ENCODE measurements around the gene SPSB3. TPM values are rescaled to one million over a fixed set of nuclear protein-coding genes. Genes with fewer than 3 reads are reported as not detected.

SPSB3 gene
- total RNA-seq, 4 donors from 2014 or later, result 52.2 to 87.3 (median 68.5) TPM

DNA sequence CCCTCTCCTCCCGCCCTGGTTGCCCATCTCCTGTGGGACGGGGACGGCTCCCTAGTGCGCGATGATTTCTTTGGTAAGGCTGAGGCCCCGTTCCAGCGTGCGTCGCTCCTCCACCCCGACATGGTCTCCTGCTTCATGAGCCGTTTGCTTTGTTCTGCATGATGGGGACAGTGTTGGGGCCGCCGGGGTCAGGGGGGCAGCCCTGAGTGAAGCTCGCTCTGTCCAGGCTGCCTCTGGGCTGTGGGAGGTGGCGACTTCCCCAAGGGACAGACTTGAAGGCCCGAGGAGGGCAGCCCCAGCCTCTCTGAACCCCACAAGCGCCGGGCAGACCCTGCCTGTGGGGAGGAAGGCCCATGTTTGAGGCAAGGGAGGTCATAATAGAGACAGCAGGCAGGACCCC is 23.4 kb downstream of the SPSB3 start:
- Histone ChIP-seq H3K27me3 (no peaks in the 10 kb centered on the region), H3K27ac (no peak overlapping the region), H3K4me3 (replicated peaks in 1 of 3) (no peak overlapping the region), H3K36me3 (peaks cover 19 to 32% of the 10 kb centered on the region in 2 donors), H3K4me1 (no peaks in the 10 kb centered on the region), H3K9me3 (no peaks in the 10 kb centered on the region)
- DNase-seq, result no peak
- intact Hi-C loops (cut with DNase I), result no loop called here
- WGBS, 2 donors, result 94 to 96% methylated on average over 10 to 18 of the region's 18 CpGs
- TF ChIP-seq POLR2A (IDR thresholded peaks at IDR 0.05), result no peak
- TF ChIP-seq, protein P1, sequence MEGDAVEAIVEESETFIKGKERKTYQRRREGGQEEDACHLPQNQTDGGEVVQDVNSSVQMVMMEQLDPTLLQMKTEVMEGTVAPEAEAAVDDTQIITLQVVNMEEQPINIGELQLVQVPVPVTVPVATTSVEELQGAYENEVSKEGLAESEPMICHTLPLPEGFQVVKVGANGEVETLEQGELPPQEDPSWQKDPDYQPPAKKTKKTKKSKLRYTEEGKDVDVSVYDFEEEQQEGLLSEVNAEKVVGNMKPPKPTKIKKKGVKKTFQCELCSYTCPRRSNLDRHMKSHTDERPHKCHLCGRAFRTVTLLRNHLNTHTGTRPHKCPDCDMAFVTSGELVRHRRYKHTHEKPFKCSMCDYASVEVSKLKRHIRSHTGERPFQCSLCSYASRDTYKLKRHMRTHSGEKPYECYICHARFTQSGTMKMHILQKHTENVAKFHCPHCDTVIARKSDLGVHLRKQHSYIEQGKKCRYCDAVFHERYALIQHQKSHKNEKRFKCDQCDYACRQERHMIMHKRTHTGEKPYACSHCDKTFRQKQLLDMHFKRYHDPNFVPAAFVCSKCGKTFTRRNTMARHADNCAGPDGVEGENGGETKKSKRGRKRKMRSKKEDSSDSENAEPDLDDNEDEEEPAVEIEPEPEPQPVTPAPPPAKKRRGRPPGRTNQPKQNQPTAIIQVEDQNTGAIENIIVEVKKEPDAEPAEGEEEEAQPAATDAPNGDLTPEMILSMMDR (IDR thresholded peaks at IDR 0.05), result no peak

DNA sequence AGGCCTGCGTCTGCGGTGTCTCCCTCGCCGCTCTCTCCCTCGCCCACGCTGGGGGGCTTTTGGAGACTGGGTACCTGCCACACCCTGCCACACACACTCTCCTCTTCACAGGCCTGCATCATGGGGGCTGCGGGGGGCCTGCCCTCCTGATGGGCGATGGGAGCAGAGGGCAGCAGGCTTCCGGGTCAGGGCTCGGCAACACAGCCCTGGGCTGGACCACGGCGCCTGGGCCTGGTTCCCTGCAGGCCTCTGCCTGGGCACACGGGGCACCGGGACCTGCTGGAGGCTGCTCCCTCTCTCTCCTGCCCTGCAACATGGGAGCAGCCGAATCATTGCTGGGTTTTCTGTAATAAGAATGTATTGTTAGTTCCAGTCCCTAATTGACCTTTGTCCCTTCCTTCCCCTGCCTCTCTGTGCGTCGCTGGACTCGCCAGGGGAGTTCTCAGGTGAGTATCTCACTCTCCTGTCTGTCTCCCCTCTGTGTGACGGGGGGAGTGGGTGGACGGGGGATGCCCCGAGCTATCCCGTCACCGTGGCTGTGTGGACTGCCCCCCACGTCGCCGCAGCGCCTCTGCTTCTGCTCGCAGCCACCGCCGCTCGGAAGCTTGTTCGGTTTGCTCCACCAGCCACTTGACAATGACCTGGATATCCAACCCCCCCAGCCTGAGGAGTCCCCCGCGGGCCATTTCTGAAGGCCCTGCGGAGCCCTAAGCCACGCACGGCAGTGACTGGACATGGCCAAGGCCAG is 24.5 kb downstream of the SPSB3 start:
- WGBS, 2 donors, result 94 to 95% methylated on average over 32 to 37 of the region's 37 CpGs
- Histone ChIP-seq H3K9me3 (no peaks in the 10 kb centered on the region), H3K27me3 (no peaks in the 10 kb centered on the region), H3K4me3 (replicated peaks in 1 of 3) (no peak overlapping the region), H3K4me1 (no peaks in the 10 kb centered on the region), H3K27ac (no peak overlapping the region), H3K36me3 (peaks cover 19 to 26% of the 10 kb centered on the region in 2 donors)
- no peak for DNase-seq
- intact Hi-C loops (cut with DNase I), result no loop called here
- TF ChIP-seq, protein P1 (IDR thresholded peaks at IDR 0.05), result no peak
- TF ChIP-seq POLR2A (IDR thresholded peaks at IDR 0.05), result no peak

- Histone ChIP-seq H3K4me3 (replicated peaks in 1 of 3) (no peak overlapping the region), H3K36me3 (peaks cover 6 to 9% of the 10 kb centered on the region in 2 donors), H3K4me1 (no peaks in the 10 kb centered on the region), H3K27me3 (no peaks in the 10 kb centered on the region), H3K27ac (no peak overlapping the region), H3K9me3 (no peaks in the 10 kb centered on the region)
- WGBS, 2 donors, result 90% methylated on average over 12 of the region's 12 CpGs
- intact Hi-C loops (cut with DNase I), result no loop called here
- DNase-seq, result no peak
- TF ChIP-seq, protein P1 (IDR thresholded peaks at IDR 0.05), result no peak
- no peak for TF ChIP-seq POLR2A (IDR thresholded peaks at IDR 0.05)
Measured at GRCh38 chr16:1754204-1754603, 28.2 kb downstream of the SPSB3 start.

DNA sequence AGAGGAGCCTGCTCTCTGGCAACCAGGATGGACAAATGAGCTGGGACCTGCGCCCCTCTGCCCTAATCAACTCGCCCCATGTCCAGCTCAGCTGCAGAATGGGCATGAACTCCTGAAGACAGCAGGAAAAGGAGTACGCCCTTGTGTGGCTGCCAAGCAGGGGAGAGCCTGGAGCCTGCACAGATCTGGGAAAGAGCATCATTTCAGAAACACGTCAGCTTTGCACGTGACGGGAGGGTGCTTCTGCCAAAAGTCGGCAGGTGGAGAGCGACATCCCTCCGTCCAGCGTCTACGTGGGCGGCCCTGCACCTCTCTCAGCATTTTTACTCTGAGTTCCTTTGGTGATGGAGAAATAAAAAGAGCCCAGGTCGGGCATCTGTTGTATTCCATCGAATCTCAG is 29.5 kb downstream of the SPSB3 start:
- intact Hi-C loops (cut with DNase I), result no loop called here
- Histone ChIP-seq H3K4me3 (replicated peaks in 1 of 3) (no peak overlapping the region), H3K27me3 (no peaks in the 10 kb centered on the region), H3K9me3 (no peaks in the 10 kb centered on the region), H3K4me1 (no peaks in the 10 kb centered on the region), H3K27ac (no peak overlapping the region), H3K36me3 (peaks cover 20 to 22% of the 10 kb centered on the region in 2 donors)
- no peak for DNase-seq
- no peak for TF ChIP-seq POLR2A (IDR thresholded peaks at IDR 0.05)
- TF ChIP-seq, protein P1 (IDR thresholded peaks at IDR 0.05), result no peak
- WGBS, 2 donors, result 96 to 97% methylated on average over 14 of the region's 14 CpGs

- 96% methylated on average over 14 to 16 of the region's 16 CpGs for WGBS, 2 donors
- DNase-seq, result no peak
- peaks cover 26 to 31% of the 10 kb centered on the region in 2 donors for H3K36me3 ChIP-seq
Measured at GRCh38 chr16:1751946-1752345, 30.4 kb downstream of the SPSB3 start.

More at GRCh38 chr16:1751946-1752345, 30.4 kb downstream of the SPSB3 start:
- intact Hi-C loops (cut with DNase I), result no loop called here
- H3K27ac ChIP-seq, result no peak overlapping the region
- no peaks in the 10 kb centered on the region for H3K4me1 ChIP-seq
- no peaks in the 10 kb centered on the region for H3K27me3 ChIP-seq
- H3K4me3 ChIP-seq (replicated peaks in 1 of 3), result no peak overlapping the region
- TF ChIP-seq, protein P1 (IDR thresholded peaks at IDR 0.05), result no peak
- TF ChIP-seq POLR2A (IDR thresholded peaks at IDR 0.05), result no peak
- no peaks in the 10 kb centered on the region for H3K9me3 ChIP-seq
